ENCODE measurements around the gene FTCDNL1.

DNA sequence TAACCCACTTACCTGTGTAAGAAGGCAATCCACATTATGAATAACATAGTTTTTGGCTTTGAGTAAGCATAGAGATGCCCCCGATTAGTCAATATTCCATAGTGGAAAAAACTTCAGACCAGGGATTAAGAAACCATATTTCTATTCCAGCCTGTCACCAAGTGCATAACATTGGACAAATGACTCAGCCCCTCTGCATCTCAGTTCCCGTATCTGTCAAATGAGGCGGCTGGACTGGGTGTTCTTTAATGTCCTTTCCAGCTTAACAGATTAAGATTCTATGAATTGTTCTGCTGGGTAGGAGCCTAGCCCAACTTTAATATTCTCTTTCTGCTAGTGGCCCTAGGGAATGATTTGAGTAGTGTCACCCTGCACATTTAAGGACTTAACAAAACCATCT, 11.8 kb upstream of the FTCDNL1 start:
- TF ChIP-seq CTCF (IDR thresholded peaks at IDR 0.05) (no peak), POLR2A (IDR thresholded peaks at IDR 0.05) (no peak)

Measured in body of pancreas (tissue), 4 donors.